GM19372 (cell line): ENCODE measurements around the gene CLPX.
A peak's percentile ranks its signal among the peaks of the same experiment; 100 is the strongest.
"Not testable (repeated sequence)": the region's sequence is repeated elsewhere in the genome, so short reads cannot be mapped to it uniquely, and the experiment has no call there.

Experiments
- ATAC-seq: cut with Tn5 transposase; IDR thresholded peaks from one replicate; pipeline ENCODE4 v1.9.1; 2021; ENCODE audit warnings: mild to moderate bottlenecking, low read depth, moderate library complexity; ENCODE audit not compliant: unreplicated experiment

The CLPX gene

GRCh38 chr15:65175511-65175910 is 9.6 kb downstream of the CLPX start:
- no peak for ATAC-seq

- no peak for ATAC-seq
Measured at GRCh38 chr15:65174509-65174908, 10.6 kb downstream of the CLPX start.

GRCh38 chr15:65172531-65172930 is 12.6 kb downstream of the CLPX start:
- ATAC-seq = no peak

- ATAC-seq = no peak
Measured at GRCh38 chr15:65171428-65171827, 13.7 kb downstream of the CLPX start.

GRCh38 chr15:65165875-65166274 is 19.3 kb downstream of the CLPX start:
- ATAC-seq = no peak

- no peak for ATAC-seq
Measured at GRCh38 chr15:65164139-65164538, 21.0 kb downstream of the CLPX start.

GRCh38 chr15:65163041-65163440 is 22.1 kb downstream of the CLPX start:
- no peak for ATAC-seq

- ATAC-seq = no peak
Measured at GRCh38 chr15:65156692-65157091, 28.4 kb downstream of the CLPX start.

- no peak for ATAC-seq
Measured at GRCh38 chr15:65154720-65155119, 30.4 kb downstream of the CLPX start.

- no peak for ATAC-seq
Measured at GRCh38 chr15:65147902-65148301, 37.2 kb downstream of the CLPX start.

- no peak for ATAC-seq
Measured at GRCh38 chr15:65146438-65146837, 38.7 kb downstream of the CLPX start.

GRCh38 chr15:65138631-65139030 is 46.5 kb downstream of the CLPX start:
- ATAC-seq = not testable (repeated sequence)

- not testable (repeated sequence) for ATAC-seq
Measured at GRCh38 chr15:65137893-65138292, 47.2 kb downstream of the CLPX start.

- ATAC-seq = not testable (repeated sequence)
Measured at GRCh38 chr15:65137089-65137488, 48.1 kb downstream of the CLPX start.

- ATAC-seq = no peak
Measured at GRCh38 chr15:65134538-65134937, 50.6 kb downstream of the CLPX start.

- peak; percentile 78 for ATAC-seq
Measured at GRCh38 chr15:65133548-65134200, 51.5 kb downstream of the CLPX start, which contains the start of gene PDCD7. PDCD7 (minus strand) TSS chr15:65133808; CDS start chr15:65133781, 27 bp downstream.

- peak; percentile 43 for ATAC-seq
Measured at GRCh38 chr15:65132878-65133547, 52.1 kb downstream of the CLPX start.

GRCh38 chr15:65130941-65131340 is 54.2 kb downstream of the CLPX start:
- ATAC-seq = no peak

GRCh38 chr15:65115542-65115941 is 69.6 kb downstream of the CLPX start:
- ATAC-seq = no peak

- no peak for ATAC-seq
Measured at GRCh38 chr15:65115086-65115485, 70.1 kb downstream of the CLPX start, which contains the start of gene UBAP1L. UBAP1L (minus strand) TSS chr15:65115200; CDS start chr15:65106215, 8,985 bp downstream.

GRCh38 chr15:65110676-65111292 is 74.4 kb downstream of the CLPX start:
- no peak for ATAC-seq
